ENCODE measurements around the gene MED17.

DNA sequence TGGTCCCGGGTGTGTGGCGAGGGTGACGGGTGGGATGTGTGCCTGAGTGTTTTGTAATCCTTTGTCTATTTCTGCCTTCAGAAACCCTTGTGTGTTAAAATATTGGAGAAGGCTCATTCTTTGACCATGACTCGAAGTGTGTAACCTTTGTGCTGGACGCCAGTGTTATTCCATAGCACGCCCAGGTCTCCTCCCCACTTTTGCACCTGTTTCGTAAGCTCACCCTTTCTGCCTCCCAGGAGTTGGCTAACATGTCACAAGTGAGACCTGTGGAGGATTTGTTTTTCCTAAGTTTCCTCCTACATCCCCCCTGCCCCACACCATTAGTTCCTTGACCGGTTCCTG, 42.2 kb upstream of the MED17 start:
- TF ChIP-seq, protein P1, sequence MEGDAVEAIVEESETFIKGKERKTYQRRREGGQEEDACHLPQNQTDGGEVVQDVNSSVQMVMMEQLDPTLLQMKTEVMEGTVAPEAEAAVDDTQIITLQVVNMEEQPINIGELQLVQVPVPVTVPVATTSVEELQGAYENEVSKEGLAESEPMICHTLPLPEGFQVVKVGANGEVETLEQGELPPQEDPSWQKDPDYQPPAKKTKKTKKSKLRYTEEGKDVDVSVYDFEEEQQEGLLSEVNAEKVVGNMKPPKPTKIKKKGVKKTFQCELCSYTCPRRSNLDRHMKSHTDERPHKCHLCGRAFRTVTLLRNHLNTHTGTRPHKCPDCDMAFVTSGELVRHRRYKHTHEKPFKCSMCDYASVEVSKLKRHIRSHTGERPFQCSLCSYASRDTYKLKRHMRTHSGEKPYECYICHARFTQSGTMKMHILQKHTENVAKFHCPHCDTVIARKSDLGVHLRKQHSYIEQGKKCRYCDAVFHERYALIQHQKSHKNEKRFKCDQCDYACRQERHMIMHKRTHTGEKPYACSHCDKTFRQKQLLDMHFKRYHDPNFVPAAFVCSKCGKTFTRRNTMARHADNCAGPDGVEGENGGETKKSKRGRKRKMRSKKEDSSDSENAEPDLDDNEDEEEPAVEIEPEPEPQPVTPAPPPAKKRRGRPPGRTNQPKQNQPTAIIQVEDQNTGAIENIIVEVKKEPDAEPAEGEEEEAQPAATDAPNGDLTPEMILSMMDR (IDR thresholded peaks at IDR 0.05) = no peak
- peak; percentile 63 for TF ChIP-seq POLR2A (IDR thresholded peaks at IDR 0.05)

Measured in right lobe of liver (tissue), 4 donors.